Endothelial cell of umbilical vein (primary cell): ENCODE results near the gene FBXL17. TPM values are rescaled to one million over a fixed set of nuclear protein-coding genes. Genes with fewer than 3 reads are reported as not detected.

Experiments used
- BruUV-seq: library from RNA; stranded (reverse); fragments of 400-500 nt; replicated peaks from 2 replicates; lab custom pipeline; 2021; lab: Mats Ljungman, UMichigan
- CTCF ChIA-PET: fragments of 300-600, 350-600 bp; sonication (Branson Sonifier 250); formaldehyde crosslinking; loops from one replicate; lab custom pipeline; 2021; ENCODE audit warnings: antibody characterized with exemption, inconsistent platforms; lab: Charles Lee
- POLR2A ChIA-PET: fragments of 300-600, 350-600 bp; sonication (Branson Sonifier 250); formaldehyde crosslinking; loops from one replicate; lab custom pipeline; 2021; ENCODE audit warnings: antibody characterized with exemption, inconsistent platforms; lab: Charles Lee
- DNase-seq: peaks from one replicate; pipeline ENCODE4 v3.0.0-alpha.2; 2011; ENCODE audit warnings: low read depth, low spot score
- FAIRE-seq: peaks from 2 replicates; lab custom pipeline; 2011; peaks lifted over from hg19 to GRCh38; lab: Jason Lieb, UNC
- H2AFZ ChIP-seq: 2 replicates; pipeline ENCODE4 v1.6.0; 2012; ENCODE audit warnings: low read depth, low read length, control low read depth, inconsistent platforms
- H3K27ac ChIP-seq: 2 replicates; pipeline ENCODE4 v1.5.1; 2011; ENCODE audit warnings: low read depth, mild to moderate bottlenecking, control low read depth, low read length, moderate library complexity; ENCODE audit not compliant: insufficient read depth
- H3K27me3 ChIP-seq, 2 experiments: 2 replicates each; pipeline versions ENCODE4 v1.6.0 to v1.6.1; 2011; ENCODE audit warnings: low read length in 2 of 2, mixed read lengths in 1 of 2; ENCODE audit not compliant: control insufficient read depth in 2 of 2, insufficient read depth in 2 of 2
- H3K36me3 ChIP-seq, 2 experiments: 2 replicates in 1 of 2; 3 replicates in 1 of 2; pipeline ENCODE4 v1.5.1; 2011; ENCODE audit warnings: low read length in 2 of 2, mild to moderate bottlenecking in 1 of 2, moderate library complexity in 1 of 2; ENCODE audit not compliant: control insufficient read depth in 2 of 2, insufficient read depth in 2 of 2; ENCODE audit errors: extremely low read depth in 1 of 2
- H3K4me1 ChIP-seq: 3 replicates; pipeline ENCODE4 v1.5.1; 2011; ENCODE audit warnings: mild to moderate bottlenecking, low read length; ENCODE audit not compliant: control insufficient read depth, insufficient read depth; ENCODE audit errors: extremely low read depth
- H3K4me2 ChIP-seq: 2 replicates; pipeline ENCODE4 v1.6.1; 2011; ENCODE audit warnings: low read length, control low read depth, mixed read lengths; ENCODE audit not compliant: insufficient read depth
- H3K4me3 ChIP-seq, 3 experiments: fragments of 200-600 bp in 1 of 3; sonication (generic), shearing (Covaris generic) in 1 of 3; replicated peaks in 1 of 3; 2 replicates each; pipeline ENCODE4 v1.5.1; 2011 to 2016; ENCODE audit warnings: control low read depth in 3 of 3, low read length in 3 of 3, mild to moderate bottlenecking in 2 of 3, inconsistent platforms in 1 of 3, low read depth in 1 of 3, moderate library complexity in 1 of 3; ENCODE audit not compliant: insufficient read depth in 1 of 3
- H3K79me2 ChIP-seq: 2 replicates; pipeline ENCODE4 v1.6.0; 2012; ENCODE audit warnings: low read length, inconsistent platforms; ENCODE audit not compliant: control insufficient read depth, insufficient read depth
- H3K9ac ChIP-seq: replicated peaks from 2 replicates; pipeline ENCODE3; 2011; ENCODE audit warnings: low read length, control low read depth; ENCODE audit not compliant: insufficient read depth; ENCODE audit errors: extremely low read depth
- H3K9me1 ChIP-seq: replicated peaks from 3 replicates; pipeline ENCODE4 v1.6.0; 2011; ENCODE audit warnings: mild to moderate bottlenecking, low read length; ENCODE audit not compliant: control insufficient read depth, insufficient read depth; ENCODE audit errors: extremely low read depth
- H3K9me3 ChIP-seq: replicated peaks from 2 replicates; pipeline ENCODE4 v1.5.1; 2012; ENCODE audit warnings: low read length, inconsistent platforms; ENCODE audit not compliant: control insufficient read depth, insufficient read depth
- H4K20me1 ChIP-seq: replicated peaks from 2 replicates; pipeline ENCODE3; 2011; ENCODE audit warnings: mild to moderate bottlenecking, low read length; ENCODE audit not compliant: control insufficient read depth, insufficient read depth; ENCODE audit errors: extremely low read depth
- EZH2 ChIP-seq: IDR thresholded peaks from 2 replicates; pipeline ENCODE4 v1.6.1; 2012; ENCODE audit warnings: borderline replicate concordance, low read depth, mild to moderate bottlenecking, moderate library complexity, low read length, inconsistent platforms; ENCODE audit not compliant: severe bottlenecking
- FOS ChIP-seq: IDR thresholded peaks from 2 replicates; pipeline ENCODE4 v1.6.1; 2011; ENCODE audit warnings: mild to moderate bottlenecking, low read length, moderate library complexity, borderline replicate concordance; ENCODE audit not compliant: insufficient read depth
- GATA2 ChIP-seq: IDR thresholded peaks from 2 replicates; pipeline ENCODE4 v1.7.0; 2011; ENCODE audit warnings: low read depth, mild to moderate bottlenecking, moderate library complexity, mixed read lengths, low read length; ENCODE audit not compliant: insufficient read length, insufficient read depth
- JUN ChIP-seq: IDR thresholded peaks from 2 replicates; pipeline ENCODE4 v1.6.1; 2011; ENCODE audit warnings: borderline replicate concordance, low read depth; ENCODE audit not compliant: insufficient read length, insufficient read depth
- MYC ChIP-seq: IDR thresholded peaks from one replicate; pipeline ENCODE4 v1.6.1; 2011; ENCODE audit warnings: mild to moderate bottlenecking, low read depth, low read length
- POLR2A ChIP-seq: IDR thresholded peaks from 2 replicates; pipeline ENCODE4 v1.6.1; 2012; ENCODE audit warnings: low read depth, mild to moderate bottlenecking, control low read depth, low read length
- POLR2AphosphoS5 ChIP-seq: IDR thresholded peaks from 2 replicates; pipeline ENCODE4 v1.6.1; 2012; ENCODE audit warnings: low read depth, mild to moderate bottlenecking, control low read depth, low read length, moderate library complexity; ENCODE audit not compliant: insufficient read depth
- dilution Hi-C: fragments of 300-500 bp; cut with MboI; formaldehyde crosslinking; loops from one replicate; pipeline ENCODE4 v1.15.0; 2019; ENCODE audit warnings: low sequenced_read_pairs; ENCODE audit not compliant: extremely low pct_ligation_motif_present
- intact Hi-C: fragments of 100-400 bp; cut with micrococcal nuclease; formaldehyde crosslinking; loops from one replicate; pipeline ENCODE4 v1.10.0; 2022
- polyA plus RNA-seq, 4 experiments: library from polyadenylated mRNA; depleted of rRNA in 3 of 4; stranded (reverse) in 3 of 4; unstranded in 1 of 4; fragments of >200 nt; gene quantifications; 2 replicates each; pipeline versions ENCODE4 v1.2.1 to v1.2.3, GENCODE V29; 2011 to 2012; ENCODE audit warnings: missing spikeins in 1 of 4
- total RNA-seq: library from RNA; stranded (reverse); gene quantifications from 2 replicates; pipeline ENCODE4 v1.2.3, GENCODE V29; 2021
- TF ChIP-seq, protein P1 (sequence below), 2 donors: IDR thresholded peaks; 1 replicate in 1 of 2; 2 replicates in 1 of 2; pipeline ENCODE4 v1.5.1; 2011; ENCODE audit warnings: low read length in 2 of 2, mild to moderate bottlenecking in 2 of 2, moderate library complexity in 2 of 2, control low read depth in 1 of 2, inconsistent platforms in 1 of 2, low read depth in 1 of 2; ENCODE audit not compliant: insufficient read depth in 1 of 2; ENCODE audit errors: extremely low read depth in 1 of 2
- TF ChIP-seq, protein P2 (sequence below): IDR thresholded peaks from 2 replicates; pipeline ENCODE4 v1.6.1; 2011; ENCODE audit not compliant: insufficient read depth, insufficient read length

FBXL17 gene
- total and polyA plus RNA-seq, 2 donors (not counting 3 experiments of a cell fraction or from before 2014, with no cell fraction given) = 2.7 to 8.8 TPM

DNA sequence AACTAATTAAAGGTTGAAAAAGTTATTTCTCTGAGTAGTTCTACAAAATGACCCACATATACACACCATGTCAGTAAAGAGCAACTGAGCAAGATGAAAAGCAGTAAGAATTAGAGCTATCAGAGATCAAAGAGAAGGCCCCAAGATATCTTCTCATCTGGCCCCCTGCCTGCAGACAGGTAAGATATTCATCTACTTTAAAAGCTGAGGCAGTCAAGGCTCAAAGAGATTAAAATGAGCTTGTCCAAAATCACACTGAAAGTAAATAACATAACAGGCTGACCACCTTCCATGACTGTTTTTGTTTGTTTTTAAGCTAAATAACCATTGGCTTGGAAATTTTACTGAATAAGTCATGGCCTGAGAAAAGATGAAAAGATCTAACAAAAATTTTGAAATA is 266.2 kb downstream of the FBXL17 start:
- no TSS peak for BruUV-seq
- dilution Hi-C loops = no loop called here
- no peak overlapping the region for H3K9ac ChIP-seq
- no peaks in the 10 kb centered on the region for H3K36me3 ChIP-seq
- ChIA-PET POLR2A (no interaction called here), CTCF (interaction anchor here (1.1 kb wide), 2 partner anchors 37 to 230 kb away, joined by 3 to 4 read pairs; no protein-coding TSS in a partner anchor)
- no peaks in the 10 kb centered on the region for H3K9me1 ChIP-seq
- H3K27me3 ChIP-seq = no peaks in the 10 kb centered on the region
- H2AFZ ChIP-seq = no peak overlapping the region
- no peak for DNase-seq
- H3K79me2 ChIP-seq = no peaks in the 10 kb centered on the region
- intact Hi-C loops = no loop called here
- TF ChIP-seq JUN (no peak), POLR2A (no peak), GATA2 (no peak)
- TF ChIP-seq, protein P1, sequence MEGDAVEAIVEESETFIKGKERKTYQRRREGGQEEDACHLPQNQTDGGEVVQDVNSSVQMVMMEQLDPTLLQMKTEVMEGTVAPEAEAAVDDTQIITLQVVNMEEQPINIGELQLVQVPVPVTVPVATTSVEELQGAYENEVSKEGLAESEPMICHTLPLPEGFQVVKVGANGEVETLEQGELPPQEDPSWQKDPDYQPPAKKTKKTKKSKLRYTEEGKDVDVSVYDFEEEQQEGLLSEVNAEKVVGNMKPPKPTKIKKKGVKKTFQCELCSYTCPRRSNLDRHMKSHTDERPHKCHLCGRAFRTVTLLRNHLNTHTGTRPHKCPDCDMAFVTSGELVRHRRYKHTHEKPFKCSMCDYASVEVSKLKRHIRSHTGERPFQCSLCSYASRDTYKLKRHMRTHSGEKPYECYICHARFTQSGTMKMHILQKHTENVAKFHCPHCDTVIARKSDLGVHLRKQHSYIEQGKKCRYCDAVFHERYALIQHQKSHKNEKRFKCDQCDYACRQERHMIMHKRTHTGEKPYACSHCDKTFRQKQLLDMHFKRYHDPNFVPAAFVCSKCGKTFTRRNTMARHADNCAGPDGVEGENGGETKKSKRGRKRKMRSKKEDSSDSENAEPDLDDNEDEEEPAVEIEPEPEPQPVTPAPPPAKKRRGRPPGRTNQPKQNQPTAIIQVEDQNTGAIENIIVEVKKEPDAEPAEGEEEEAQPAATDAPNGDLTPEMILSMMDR (IDR thresholded peaks at IDR 0.05; ENCODE audit: extremely low read depth in 1 of 2, insufficient read depth in 1 of 2, low read depth in 1 of 2, low read length in 2 of 2) = no peak
- no peaks in the 10 kb centered on the region for H4K20me1 ChIP-seq
- H3K27ac ChIP-seq = no peak overlapping the region
- no peaks in the 10 kb centered on the region for H3K4me1 ChIP-seq
- no peaks in the 10 kb centered on the region for H3K9me3 ChIP-seq
- H3K4me3 ChIP-seq = no peak overlapping the region
- no peak for FAIRE-seq
- no peak overlapping the region for H3K4me2 ChIP-seq

DNA sequence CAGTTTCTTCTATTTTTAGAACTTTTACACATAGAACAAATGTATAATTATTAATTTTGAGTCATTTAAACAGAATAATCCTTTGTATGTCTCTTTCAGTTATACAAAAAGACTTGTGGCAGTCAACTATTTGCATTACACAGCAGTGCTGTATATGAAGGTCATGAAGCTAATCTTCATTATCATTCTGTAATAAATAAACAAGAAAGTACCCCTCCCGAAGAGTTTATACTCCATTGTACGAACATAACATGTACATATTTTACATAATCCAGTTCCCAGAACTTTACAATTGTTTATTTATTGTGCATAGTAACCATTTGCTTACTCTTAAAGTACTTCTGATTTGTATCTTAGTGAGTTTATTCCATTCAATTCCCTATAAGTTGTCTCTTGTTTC is 267.9 kb downstream of the FBXL17 start:
- BruUV-seq = no TSS peak
- dilution Hi-C loops = no loop called here
- no peaks in the 10 kb centered on the region for H4K20me1 ChIP-seq
- TF ChIP-seq FOS (no peak), GATA2 (no peak), MYC (no peak), EZH2 (no peak), JUN (no peak), POLR2AphosphoS5 (no peak), POLR2A (no peak)
- TF ChIP-seq, protein P1 (IDR thresholded peaks at IDR 0.05; ENCODE audit: extremely low read depth in 1 of 2, insufficient read depth in 1 of 2, low read depth in 1 of 2, low read length in 2 of 2) = no peak
- TF ChIP-seq, protein P2, sequence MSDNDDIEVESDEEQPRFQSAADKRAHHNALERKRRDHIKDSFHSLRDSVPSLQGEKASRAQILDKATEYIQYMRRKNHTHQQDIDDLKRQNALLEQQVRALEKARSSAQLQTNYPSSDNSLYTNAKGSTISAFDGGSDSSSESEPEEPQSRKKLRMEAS = no peak
- H3K4me3 ChIP-seq = no peak overlapping the region
- H3K9me1 ChIP-seq = no peaks in the 10 kb centered on the region
- H3K36me3 ChIP-seq = no peaks in the 10 kb centered on the region
- no peaks in the 10 kb centered on the region for H3K4me1 ChIP-seq
- ChIA-PET CTCF (no interaction called here), POLR2A (no interaction called here)
- H3K27me3 ChIP-seq = no peaks in the 10 kb centered on the region
- DNase-seq = no peak
- no peak overlapping the region for H3K4me2 ChIP-seq
- H2AFZ ChIP-seq = no peak overlapping the region
- H3K9ac ChIP-seq = no peak overlapping the region
- no peak overlapping the region for H3K27ac ChIP-seq
- no peaks in the 10 kb centered on the region for H3K9me3 ChIP-seq
- no peak for FAIRE-seq
- H3K79me2 ChIP-seq = no peaks in the 10 kb centered on the region
- intact Hi-C loops = no loop called here
